B cell (primary cell): ENCODE results near the gene CSF2RB. TPM values are rescaled to one million over a fixed set of nuclear protein-coding genes. Genes with fewer than 3 reads are reported as not detected.

Experiments used
- ATAC-seq: fragments of 200-7000 bp; cut with Tn5 transposase; one replicate; pipeline ENCODE4 v1.10.0; 2021; ENCODE audit warnings: low read depth, mild to moderate bottlenecking, moderate number of reproducible peaks, moderate library complexity
- CTCF ChIA-PET: fragments of 350-600 bp; sonication (Branson Sonifier 250); formaldehyde crosslinking; loops from one replicate; lab custom pipeline; 2021; ENCODE audit warnings: antibody characterized with exemption, inconsistent platforms; lab: Charles Lee
- POLR2A ChIA-PET: fragments of 350-600 bp; sonication (Branson Sonifier 250); formaldehyde crosslinking; loops from one replicate; lab custom pipeline; 2021; ENCODE audit warnings: antibody characterized with exemption; lab: Charles Lee
- DNase-seq: peaks from one replicate; pipeline ENCODE4 v3.0.0; 2013
- H2AFZ ChIP-seq: 2 replicates; pipeline ENCODE4 v1.6.1; 2012; ENCODE audit warnings: mild to moderate bottlenecking, low read depth, low read length; ENCODE audit not compliant: insufficient read depth, poor library complexity, severe bottlenecking
- H3K27ac ChIP-seq, 2 donors: 1 replicate in 1 of 2; 2 replicates in 1 of 2; pipeline ENCODE4 v1.5.1; 2012 to 2013; ENCODE audit warnings: low read length in 2 of 2, mild to moderate bottlenecking in 2 of 2, moderate library complexity in 1 of 2
- H3K27me3 ChIP-seq, 4 experiments: fragments of 200-600 bp in 1 of 4; sonication (generic) in 1 of 4; replicated peaks in 1 of 4; 1 replicate in 2 of 4; 2 replicates in 2 of 4; pipeline versions ENCODE4 v1.6.1 to v1.7.0; 2013 to 2016; ENCODE audit warnings: low read length in 3 of 4, mild to moderate bottlenecking in 2 of 4, mixed read lengths in 1 of 4, moderate library complexity in 1 of 4; ENCODE audit not compliant: insufficient read depth in 4 of 4, control insufficient read depth in 3 of 4; ENCODE audit errors: control extremely low read depth in 1 of 4
- H3K36me3 ChIP-seq, 2 experiments: replicated peaks in 1 of 2; 1 replicate in 1 of 2; 2 replicates in 1 of 2; pipeline versions ENCODE4 v1.6.1 to v1.7.1; 2013; ENCODE audit warnings: low read length in 1 of 2; ENCODE audit not compliant: insufficient read depth in 2 of 2, control insufficient read depth in 1 of 2; ENCODE audit errors: control extremely low read depth in 1 of 2, extremely low read depth in 1 of 2
- H3K4me1 ChIP-seq, 2 donors: fragments of 200-600 bp in 1 of 2; sonication (generic) in 1 of 2; 1 replicate in 1 of 2; 2 replicates in 1 of 2; pipeline versions ENCODE4 v1.5.1 to v1.6.1; 2013 to 2017; ENCODE audit warnings: low read length in 2 of 2; ENCODE audit not compliant: control insufficient read depth in 2 of 2, insufficient read depth in 2 of 2
- H3K4me2 ChIP-seq: replicated peaks from 2 replicates; pipeline ENCODE3; 2012; ENCODE audit warnings: mild to moderate bottlenecking, low read depth, low read length; ENCODE audit not compliant: poor library complexity, severe bottlenecking
- H3K4me3 ChIP-seq, 5 experiments: fragments of 200-600 bp in 1 of 5; sonication (generic) in 1 of 5; 1 replicate in 3 of 5; 2 replicates in 2 of 5; pipeline versions ENCODE4 v1.5.1 to v1.7.0; 2011 to 2016; ENCODE audit warnings: low read length in 4 of 5, mild to moderate bottlenecking in 4 of 5, low read depth in 2 of 5, control low read depth in 1 of 5, moderate library complexity in 1 of 5; ENCODE audit not compliant: insufficient read depth in 1 of 5; ENCODE audit errors: control extremely low read depth in 1 of 5, extremely low read depth in 1 of 5
- H3K79me2 ChIP-seq: fragments of 200-600 bp; sonication (generic); one replicate; pipeline ENCODE4 v1.6.0; 2016; ENCODE audit warnings: low read length; ENCODE audit not compliant: control insufficient read depth, insufficient read depth
- H3K9ac ChIP-seq: fragments of 200-600 bp; sonication (generic); 2 replicates; pipeline ENCODE4 v1.6.1; 2017; ENCODE audit warnings: mild to moderate bottlenecking, low read length, moderate library complexity
- H3K9me3 ChIP-seq, 3 donors: one replicate each; pipeline versions ENCODE4 v1.6.1 to v1.7.1; 2013; ENCODE audit warnings: low read length in 2 of 3; ENCODE audit not compliant: control insufficient read depth in 2 of 3, insufficient read depth in 1 of 3; ENCODE audit errors: control extremely low read depth in 1 of 3
- H4K20me1 ChIP-seq: 2 replicates; pipeline ENCODE4 v1.6.0; 2012; ENCODE audit warnings: mild to moderate bottlenecking, low read length; ENCODE audit not compliant: insufficient read depth, control insufficient read depth, poor library complexity, severe bottlenecking
- H3K27ac Mint-ChIP-seq: one replicate; pipeline ENCODE4 v1.8.0; 2021; ENCODE audit warnings: mixed read lengths
- H3K27me3 Mint-ChIP-seq: one replicate; pipeline ENCODE4 v1.8.0; 2021; ENCODE audit warnings: mixed read lengths
- H3K4me1 Mint-ChIP-seq: one replicate; pipeline ENCODE4 v1.8.0; 2021; ENCODE audit warnings: mixed read lengths
- H3K4me3 Mint-ChIP-seq: one replicate; pipeline ENCODE4 v1.8.0; 2021; ENCODE audit warnings: mixed read lengths
- H3K9me3 Mint-ChIP-seq: one replicate; pipeline ENCODE4 v1.8.0; 2022; ENCODE audit warnings: mixed read lengths; ENCODE audit not compliant: insufficient read depth
- CTCF ChIP-seq: fragments of 200-600 bp; IDR thresholded peaks from one replicate; pipeline ENCODE4 v1.8.0; 2022; ENCODE audit warnings: antibody characterized with exemption, mild to moderate bottlenecking
- EZH2 ChIP-seq: IDR thresholded peaks from 2 replicates; pipeline ENCODE4 v1.6.1; 2012; ENCODE audit warnings: borderline replicate concordance, low read depth, mild to moderate bottlenecking, moderate library complexity, low read length; ENCODE audit not compliant: insufficient read depth, poor library complexity, severe bottlenecking
- WGBS: methylation state at CpG from one replicate; pipeline ENCODE4 v1.1.5; 2013; ENCODE audit warnings: missing lambda C conversion rate; ENCODE audit not compliant: insufficient coverage; 5-methylcytosine and 5-hydroxymethylcytosine counted together
- intact Hi-C: fragments of 100-400 bp; cut with micrococcal nuclease; formaldehyde crosslinking; loops from one replicate; pipeline ENCODE4 v1.10.0; 2022
- polyA plus RNA-seq: library from polyadenylated mRNA; depleted of rRNA; stranded (reverse); fragments of >200 nt; gene quantifications from 2 replicates; pipeline ENCODE4 v1.2.3, GENCODE V29; 2012
- total RNA-seq, 2 donors: library from RNA; stranded (reverse); fragments of 120-200 nt in 1 of 2; gene quantifications; 1 replicate in 1 of 2; 2 replicates in 1 of 2; pipeline versions ENCODE4 v1.2.3 to v1.2.4, GENCODE V29; 2013 to 2022

The CSF2RB gene
- total and polyA plus RNA-seq, 2 donors (not counting 1 experiment from before 2014, with no cell fraction given) = 22.0 to 39.7 TPM

GRCh38 chr22:36926309-36926708, 12.9 kb downstream of the CSF2RB start:
- Histone ChIP-seq H3K4me1 (peaks cover 5 to 8% of the 10 kb centered on the region in 2 donors), H3K4me3 (no peak overlapping the region), H3K27ac (no peak overlapping the region), H2AFZ (no peak overlapping the region), H3K4me2 (no peak overlapping the region), H3K36me3 (peaks cover 0 to 67% of the 10 kb centered on the region in 2 experiments), H4K20me1 (peaks cover 19% of the 10 kb centered on the region), H3K27me3 (no peaks in the 10 kb centered on the region), H3K9ac (no peak overlapping the region), H3K79me2 (peaks cover 11% of the 10 kb centered on the region), H3K9me3 (no peaks in the 10 kb centered on the region)
- Mint-ChIP-seq H3K4me1 (peaks cover 8% of the 10 kb centered on the region), H3K27ac (no peak overlapping the region), H3K4me3 (no peak overlapping the region), H3K27me3 (no peaks in the 10 kb centered on the region), H3K9me3 (no peaks in the 10 kb centered on the region)
- intact Hi-C loops = no loop called here
- ChIA-PET POLR2A (no interaction called here), CTCF (no interaction called here)
- DNase-seq (no peak), ATAC-seq (no peak)
- WGBS = 75% methylated on average over 3 of the region's 6 CpGs
- TF ChIP-seq EZH2 (no peak), CTCF (no peak)

GRCh38 chr22:36926721-36927435, 13.4 kb downstream of the CSF2RB start:
- Histone ChIP-seq H3K4me1 (peaks cover 0 to 2% of the 10 kb centered on the region in 2 donors), H3K27ac (no peak overlapping the region), H3K9ac (no peak overlapping the region), H3K4me2 (no peak overlapping the region), H3K79me2 (peaks cover 6% of the 10 kb centered on the region), H3K9me3 (no peaks in the 10 kb centered on the region), H4K20me1 (peaks cover 14% of the 10 kb centered on the region), H2AFZ (no peak overlapping the region), H3K36me3 (peaks cover 0 to 66% of the 10 kb centered on the region in 2 experiments), H3K4me3 (no peak overlapping the region), H3K27me3 (no peaks in the 10 kb centered on the region)
- Mint-ChIP-seq H3K4me1 (peaks cover 2% of the 10 kb centered on the region), H3K4me3 (no peak overlapping the region), H3K27ac (no peak overlapping the region), H3K27me3 (no peaks in the 10 kb centered on the region), H3K9me3 (no peaks in the 10 kb centered on the region)
- ATAC-seq = no peak
- no peak for TF ChIP-seq CTCF
- no peak for TF ChIP-seq EZH2
- no peak for DNase-seq
- CTCF ChIA-PET = no interaction called here
- intact Hi-C loops = no loop called here
- POLR2A ChIA-PET = no interaction called here
- 91% methylated on average over 12 of the region's 14 CpGs for WGBS
